ENCODE results near the gene GMDS.

The GMDS gene

DNA sequence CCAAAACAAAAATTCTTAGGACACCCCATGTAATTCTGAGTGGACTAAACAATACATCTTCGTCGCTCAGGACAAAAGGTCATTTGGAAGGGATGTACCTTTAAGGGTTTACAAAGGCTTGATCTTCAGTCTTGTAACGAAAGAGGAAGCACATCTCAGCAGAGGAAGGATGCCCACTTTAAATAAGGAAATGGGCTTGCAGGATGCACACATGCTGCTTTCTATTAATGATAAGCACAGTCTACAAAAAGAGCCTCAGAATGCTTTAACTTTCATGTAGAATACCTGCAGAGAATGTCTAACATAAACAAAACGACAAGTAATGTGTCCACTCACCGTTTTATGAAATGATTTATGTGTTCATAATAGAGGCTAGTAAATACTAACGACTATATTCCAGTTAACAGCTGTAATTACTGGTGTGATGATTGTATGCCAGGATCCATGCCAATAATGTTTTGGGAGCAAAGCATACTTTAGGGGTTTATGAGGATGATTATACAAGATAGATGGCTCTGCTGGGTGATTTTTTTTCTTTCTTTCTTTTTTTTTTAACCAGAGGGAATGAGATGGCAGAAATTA, 216.9 kb downstream of the GMDS start:
- no peaks in the 10 kb centered on the region for H3K9me3 ChIP-seq (ENCODE audit: control insufficient read depth in 2 of 2, low read length in 2 of 2)
- no peak overlapping the region for H3K27ac ChIP-seq (ENCODE audit: low read depth in 2 of 2, low read length in 2 of 2)
- H3K4me1 ChIP-seq (ENCODE audit: control insufficient read depth in 2 of 2, insufficient read depth in 2 of 2, low read length in 2 of 2) = peaks cover 0 to 7% of the 10 kb centered on the region in 2 donors
- no peaks in the 10 kb centered on the region for H3K27me3 ChIP-seq (ENCODE audit: control insufficient read depth in 2 of 2, insufficient read depth in 2 of 2, low read length in 2 of 2)
- no peaks in the 10 kb centered on the region for H3K36me3 ChIP-seq (ENCODE audit: control insufficient read depth in 2 of 2, insufficient read depth in 2 of 2, low read length in 2 of 2)
- H3K4me3 ChIP-seq (ENCODE audit: low read length in 2 of 2) = no peak overlapping the region
- no peak overlapping the region for H3K9ac ChIP-seq (ENCODE audit: low read depth in 1 of 2, low read length in 2 of 2)

DNA sequence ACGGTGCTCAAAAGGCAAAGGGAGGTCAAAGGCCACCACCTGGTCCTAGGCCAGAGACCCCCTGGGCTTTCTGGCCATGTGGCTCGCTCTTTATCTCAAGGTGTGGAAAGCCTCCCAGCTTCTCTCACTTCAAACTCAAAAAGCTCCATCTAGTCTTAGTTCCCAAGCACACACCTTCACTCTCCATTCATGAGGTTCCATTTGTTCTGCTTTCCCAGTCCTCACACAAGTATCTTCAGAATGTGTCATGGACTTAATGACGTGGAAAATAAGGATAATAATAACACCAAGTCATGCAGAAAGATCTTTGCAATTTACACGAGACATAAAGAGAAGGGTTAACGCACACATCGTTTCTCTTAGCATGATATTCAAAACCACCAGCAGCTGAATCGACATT, 219.3 kb downstream of the GMDS start:
- Histone ChIP-seq H3K4me3 (ENCODE audit: low read length in 2 of 2) (no peak overlapping the region), H3K9me3 (ENCODE audit: control insufficient read depth in 2 of 2, low read length in 2 of 2) (no peaks in the 10 kb centered on the region)

DNA sequence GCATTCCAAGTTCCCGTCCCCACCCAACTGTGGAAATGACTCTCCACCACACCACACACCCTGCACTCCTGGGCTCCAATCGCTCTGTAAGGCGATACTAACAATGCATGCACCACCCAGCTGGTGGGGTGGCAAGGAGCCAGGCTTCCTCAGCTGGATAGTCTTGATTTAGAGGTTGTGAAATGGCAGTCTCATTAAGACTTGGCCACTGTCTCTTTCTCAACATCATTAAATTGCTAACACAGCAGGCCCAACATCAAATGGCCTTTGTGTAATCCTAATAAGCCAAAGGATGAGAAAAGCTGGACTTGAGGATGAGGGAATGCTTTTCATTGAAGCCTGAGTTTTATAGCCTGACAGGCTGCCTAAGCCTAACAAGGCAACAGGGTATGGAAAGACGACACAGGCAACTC, 223.7 kb downstream of the GMDS start:
- Histone ChIP-seq H3K4me3 (ENCODE audit: low read length in 2 of 2) (no peak overlapping the region), H3K27ac (ENCODE audit: low read depth in 2 of 2, low read length in 2 of 2) (no peak overlapping the region), H3K4me1 (ENCODE audit: control insufficient read depth in 2 of 2, insufficient read depth in 2 of 2, low read length in 2 of 2) (peaks cover 2 to 4% of the 10 kb centered on the region in 2 donors), H3K36me3 (ENCODE audit: control insufficient read depth in 2 of 2, insufficient read depth in 2 of 2, low read length in 2 of 2) (no peaks in the 10 kb centered on the region), H3K27me3 (ENCODE audit: control insufficient read depth in 2 of 2, insufficient read depth in 2 of 2, low read length in 2 of 2) (no peaks in the 10 kb centered on the region), H3K9me3 (ENCODE audit: control insufficient read depth in 2 of 2, low read length in 2 of 2) (no peaks in the 10 kb centered on the region), H3K9ac (ENCODE audit: low read depth in 1 of 2, low read length in 2 of 2) (no peak overlapping the region)

More for the DNA sequence above, 219.3 kb downstream of the GMDS start:
- no peaks in the 10 kb centered on the region for H3K36me3 ChIP-seq (ENCODE audit: control insufficient read depth in 2 of 2, insufficient read depth in 2 of 2, low read length in 2 of 2)
- no peaks in the 10 kb centered on the region for H3K27me3 ChIP-seq (ENCODE audit: control insufficient read depth in 2 of 2, insufficient read depth in 2 of 2, low read length in 2 of 2)
- H3K9ac ChIP-seq (ENCODE audit: low read depth in 1 of 2, low read length in 2 of 2) = no peak overlapping the region
- no peak overlapping the region for H3K27ac ChIP-seq (ENCODE audit: low read depth in 2 of 2, low read length in 2 of 2)
- peaks cover 2 to 6% of the 10 kb centered on the region in 2 donors for H3K4me1 ChIP-seq (ENCODE audit: control insufficient read depth in 2 of 2, insufficient read depth in 2 of 2, low read length in 2 of 2)

DNA sequence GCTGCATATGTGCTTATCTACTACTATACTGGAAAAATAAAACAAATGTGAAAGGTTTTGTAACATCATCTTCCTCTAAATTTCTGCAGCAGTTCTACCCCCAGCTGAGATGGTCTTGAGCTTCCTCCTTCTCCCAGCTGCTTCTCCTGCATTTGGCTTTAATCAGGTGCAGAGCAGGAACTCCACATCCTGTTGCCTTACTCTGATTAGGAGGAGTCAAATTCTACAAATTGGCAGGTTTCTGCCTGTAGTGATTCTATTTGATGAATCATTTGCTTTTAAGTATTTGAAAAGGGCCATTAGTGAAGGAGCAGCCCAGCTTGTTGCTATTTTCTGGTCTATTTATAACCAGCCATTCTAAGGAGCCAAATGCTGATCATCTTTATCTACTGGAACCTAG, 224.5 kb downstream of the GMDS start:
- H3K9me3 ChIP-seq (ENCODE audit: control insufficient read depth in 2 of 2, low read length in 2 of 2) = no peaks in the 10 kb centered on the region
- H3K9ac ChIP-seq (ENCODE audit: low read depth in 1 of 2, low read length in 2 of 2) = no peak overlapping the region
- H3K4me3 ChIP-seq (ENCODE audit: low read length in 2 of 2) = no peak overlapping the region
- no peaks in the 10 kb centered on the region for H3K36me3 ChIP-seq (ENCODE audit: control insufficient read depth in 2 of 2, insufficient read depth in 2 of 2, low read length in 2 of 2)
- H3K27me3 ChIP-seq (ENCODE audit: control insufficient read depth in 2 of 2, insufficient read depth in 2 of 2, low read length in 2 of 2) = no peaks in the 10 kb centered on the region
- no peak overlapping the region for H3K27ac ChIP-seq (ENCODE audit: low read depth in 2 of 2, low read length in 2 of 2)
- H3K4me1 ChIP-seq (ENCODE audit: control insufficient read depth in 2 of 2, insufficient read depth in 2 of 2, low read length in 2 of 2) = peaks cover 2 to 4% of the 10 kb centered on the region in 2 donors

DNA sequence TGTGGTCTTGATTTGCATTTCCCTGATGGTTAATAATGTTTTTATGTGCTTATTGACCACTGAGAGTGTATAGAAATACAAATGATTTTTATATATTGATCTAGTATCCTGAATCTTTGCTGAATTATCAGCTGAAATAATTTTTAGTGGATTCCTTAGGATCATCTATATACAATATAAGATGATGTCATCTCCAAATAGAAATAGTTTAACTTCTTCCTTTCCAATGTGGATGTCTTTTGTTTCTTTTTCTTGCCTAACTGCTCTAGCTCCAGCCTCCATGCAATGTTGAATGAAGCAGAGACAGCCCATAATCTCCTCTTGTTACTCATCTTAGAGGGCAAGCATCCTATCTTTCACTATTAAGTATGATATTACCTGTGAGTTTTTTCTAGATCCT, 226.4 kb downstream of the GMDS start:
- no peak overlapping the region for H3K9ac ChIP-seq (ENCODE audit: low read depth in 1 of 2, low read length in 2 of 2)
- no peak overlapping the region for H3K4me3 ChIP-seq (ENCODE audit: low read length in 2 of 2)
- peaks cover 2 to 3% of the 10 kb centered on the region in 2 donors for H3K9me3 ChIP-seq (ENCODE audit: control insufficient read depth in 2 of 2, low read length in 2 of 2)
- H3K4me1 ChIP-seq (ENCODE audit: control insufficient read depth in 2 of 2, insufficient read depth in 2 of 2, low read length in 2 of 2) = peaks cover 2 to 4% of the 10 kb centered on the region in 2 donors
- H3K27me3 ChIP-seq (ENCODE audit: control insufficient read depth in 2 of 2, insufficient read depth in 2 of 2, low read length in 2 of 2) = no peaks in the 10 kb centered on the region
- no peak overlapping the region for H3K27ac ChIP-seq (ENCODE audit: low read depth in 2 of 2, low read length in 2 of 2)
- no peaks in the 10 kb centered on the region for H3K36me3 ChIP-seq (ENCODE audit: control insufficient read depth in 2 of 2, insufficient read depth in 2 of 2, low read length in 2 of 2)

DNA sequence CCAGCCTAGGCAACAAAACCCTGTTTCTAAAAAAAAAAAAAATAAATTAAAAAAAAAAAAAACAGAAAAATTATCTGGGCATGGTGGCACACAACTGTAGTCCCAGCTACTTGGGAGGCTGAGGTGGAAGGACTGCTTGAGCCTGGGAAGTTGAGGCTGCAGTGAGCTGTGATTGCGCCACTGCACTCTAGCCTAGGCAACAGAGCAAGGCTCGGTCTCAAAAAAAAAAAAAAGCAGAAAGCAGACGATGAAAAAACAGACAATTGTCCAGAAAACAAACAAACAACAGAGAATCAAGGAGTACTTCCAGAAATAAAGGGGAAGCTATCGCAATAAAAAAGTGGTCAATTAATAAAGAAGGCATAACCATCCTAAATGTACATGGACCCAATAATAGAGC, 229.4 kb downstream of the GMDS start:
- Histone ChIP-seq H3K36me3 (ENCODE audit: control insufficient read depth in 2 of 2, insufficient read depth in 2 of 2, low read length in 2 of 2) (no peaks in the 10 kb centered on the region), H3K9me3 (ENCODE audit: control insufficient read depth in 2 of 2, low read length in 2 of 2) (peaks cover 2 to 3% of the 10 kb centered on the region in 2 donors), H3K4me1 (ENCODE audit: control insufficient read depth in 2 of 2, insufficient read depth in 2 of 2, low read length in 2 of 2) (peaks cover 0 to under 1% of the 10 kb centered on the region in 2 donors), H3K27ac (ENCODE audit: low read depth in 2 of 2, low read length in 2 of 2) (no peak overlapping the region), H3K4me3 (ENCODE audit: low read length in 2 of 2) (no peak overlapping the region), H3K9ac (ENCODE audit: low read depth in 1 of 2, low read length in 2 of 2) (no peak overlapping the region), H3K27me3 (ENCODE audit: control insufficient read depth in 2 of 2, insufficient read depth in 2 of 2, low read length in 2 of 2) (no peaks in the 10 kb centered on the region)

DNA sequence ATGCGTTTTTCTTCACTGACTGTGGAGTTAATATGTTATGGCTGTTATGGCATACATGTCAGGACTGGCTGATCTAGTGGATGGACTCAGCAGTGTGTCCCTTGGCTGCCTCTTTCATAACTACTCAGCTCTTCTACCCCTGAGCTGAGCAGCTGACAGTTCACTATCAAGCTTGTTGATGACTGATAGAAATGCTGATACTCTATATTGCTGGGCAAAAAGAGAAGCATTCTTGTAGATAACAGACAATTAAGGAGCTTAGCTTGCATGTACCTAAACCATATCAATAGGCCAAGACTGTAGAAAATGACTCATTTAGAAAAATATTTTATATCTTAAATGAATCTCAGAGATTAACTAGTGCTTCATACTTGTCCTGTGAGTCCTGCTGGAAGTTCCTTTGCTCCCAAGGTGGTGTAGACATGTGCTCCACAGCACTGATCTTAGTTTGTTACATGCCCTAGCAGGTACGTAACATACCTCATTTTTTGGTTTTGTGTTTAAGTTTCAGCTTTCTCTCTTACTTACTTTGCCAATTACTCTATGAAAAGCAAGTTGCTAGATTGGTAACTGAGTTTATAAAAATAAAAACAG, 236.9 kb downstream of the GMDS start:
- no peaks in the 10 kb centered on the region for H3K36me3 ChIP-seq (ENCODE audit: control insufficient read depth in 2 of 2, insufficient read depth in 2 of 2, low read length in 2 of 2)
- H3K9ac ChIP-seq (ENCODE audit: low read depth in 1 of 2, low read length in 2 of 2) = no peak overlapping the region
- no peaks in the 10 kb centered on the region for H3K9me3 ChIP-seq (ENCODE audit: control insufficient read depth in 2 of 2, low read length in 2 of 2)
- no peak overlapping the region for H3K27ac ChIP-seq (ENCODE audit: low read depth in 2 of 2, low read length in 2 of 2)
- no peaks in the 10 kb centered on the region for H3K4me1 ChIP-seq (ENCODE audit: control insufficient read depth in 2 of 2, insufficient read depth in 2 of 2, low read length in 2 of 2)
- H3K4me3 ChIP-seq (ENCODE audit: low read length in 2 of 2) = no peak overlapping the region
- H3K27me3 ChIP-seq (ENCODE audit: control insufficient read depth in 2 of 2, insufficient read depth in 2 of 2, low read length in 2 of 2) = no peaks in the 10 kb centered on the region

DNA sequence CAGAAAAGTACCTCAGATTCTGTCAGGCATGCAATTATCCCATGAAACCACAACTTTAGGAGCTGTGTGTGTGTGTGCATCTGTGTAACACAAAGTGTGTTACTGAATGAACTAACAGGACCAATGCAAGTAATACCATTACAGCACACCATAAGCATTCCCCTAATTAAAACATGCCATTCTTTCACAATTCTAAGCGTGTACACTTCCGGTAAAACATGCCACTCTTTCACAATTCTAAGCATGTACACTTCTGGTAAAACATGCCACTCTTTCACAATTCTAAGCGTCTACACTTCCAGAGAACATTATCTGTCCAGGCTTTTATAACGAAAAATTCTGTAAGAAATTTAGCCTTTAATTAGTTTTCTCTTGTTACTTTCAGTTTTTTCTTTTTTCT, 238.2 kb downstream of the GMDS start:
- no peak overlapping the region for H3K4me3 ChIP-seq (ENCODE audit: low read length in 2 of 2)
- H3K9me3 ChIP-seq (ENCODE audit: control insufficient read depth in 2 of 2, low read length in 2 of 2) = no peaks in the 10 kb centered on the region
- H3K36me3 ChIP-seq (ENCODE audit: control insufficient read depth in 2 of 2, insufficient read depth in 2 of 2, low read length in 2 of 2) = no peaks in the 10 kb centered on the region
- H3K27me3 ChIP-seq (ENCODE audit: control insufficient read depth in 2 of 2, insufficient read depth in 2 of 2, low read length in 2 of 2) = no peaks in the 10 kb centered on the region
- H3K4me1 ChIP-seq (ENCODE audit: control insufficient read depth in 2 of 2, insufficient read depth in 2 of 2, low read length in 2 of 2) = no peaks in the 10 kb centered on the region
- no peak overlapping the region for H3K27ac ChIP-seq (ENCODE audit: low read depth in 2 of 2, low read length in 2 of 2)
- H3K9ac ChIP-seq (ENCODE audit: low read depth in 1 of 2, low read length in 2 of 2) = no peak overlapping the region

DNA sequence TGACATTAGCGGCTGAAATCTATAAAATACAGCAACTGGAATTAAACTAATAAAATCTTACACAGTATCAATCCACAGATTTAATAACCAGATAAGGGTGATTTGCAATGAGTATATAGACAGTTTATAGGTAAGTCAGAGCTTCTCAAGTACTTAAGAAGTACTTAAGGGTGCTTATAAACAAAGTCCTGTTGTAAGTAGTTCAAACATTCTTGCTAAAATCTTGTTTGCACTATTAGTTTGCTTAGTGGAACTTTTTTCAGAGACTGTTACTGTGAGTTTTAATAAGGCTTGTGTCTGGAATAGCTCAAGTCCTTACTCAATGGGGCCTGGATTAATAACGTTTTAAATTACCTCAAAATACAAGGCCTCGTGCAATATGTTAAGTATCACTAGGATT, 240.5 kb downstream of the GMDS start:
- Histone ChIP-seq H3K27ac (ENCODE audit: low read depth in 2 of 2, low read length in 2 of 2) (no peak overlapping the region), H3K36me3 (ENCODE audit: control insufficient read depth in 2 of 2, insufficient read depth in 2 of 2, low read length in 2 of 2) (no peaks in the 10 kb centered on the region), H3K27me3 (ENCODE audit: control insufficient read depth in 2 of 2, insufficient read depth in 2 of 2, low read length in 2 of 2) (no peaks in the 10 kb centered on the region), H3K4me1 (ENCODE audit: control insufficient read depth in 2 of 2, insufficient read depth in 2 of 2, low read length in 2 of 2) (no peaks in the 10 kb centered on the region), H3K9me3 (ENCODE audit: control insufficient read depth in 2 of 2, low read length in 2 of 2) (no peaks in the 10 kb centered on the region), H3K9ac (ENCODE audit: low read depth in 1 of 2, low read length in 2 of 2) (no peak overlapping the region), H3K4me3 (ENCODE audit: low read length in 2 of 2) (no peak overlapping the region)

DNA sequence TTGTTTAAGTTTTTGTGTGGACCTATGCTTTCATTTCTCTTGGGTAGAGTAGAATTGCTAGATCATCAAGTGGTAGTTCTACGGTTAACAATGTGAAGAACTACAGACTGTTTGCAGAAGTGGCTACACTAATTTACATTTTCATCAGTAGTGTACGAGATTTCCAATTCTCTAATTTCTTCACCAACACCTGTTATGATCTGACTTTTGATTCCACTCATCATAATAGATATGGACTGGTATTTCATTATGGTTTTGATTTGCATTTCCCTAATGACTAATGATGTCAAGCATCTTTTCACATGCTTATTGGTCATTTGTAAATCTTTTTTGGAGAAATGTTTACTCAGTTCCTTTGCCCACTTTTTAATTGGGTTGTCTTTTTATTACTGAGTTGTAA, 244.4 kb downstream of the GMDS start:
- no peaks in the 10 kb centered on the region for H3K9me3 ChIP-seq (ENCODE audit: control insufficient read depth in 2 of 2, low read length in 2 of 2)
- H3K27me3 ChIP-seq (ENCODE audit: control insufficient read depth in 2 of 2, insufficient read depth in 2 of 2, low read length in 2 of 2) = no peaks in the 10 kb centered on the region
- no peaks in the 10 kb centered on the region for H3K4me1 ChIP-seq (ENCODE audit: control insufficient read depth in 2 of 2, insufficient read depth in 2 of 2, low read length in 2 of 2)
- H3K9ac ChIP-seq (ENCODE audit: low read depth in 1 of 2, low read length in 2 of 2) = no peak overlapping the region
- H3K4me3 ChIP-seq (ENCODE audit: low read length in 2 of 2) = no peak overlapping the region
- H3K27ac ChIP-seq (ENCODE audit: low read depth in 2 of 2, low read length in 2 of 2) = no peak overlapping the region
- no peaks in the 10 kb centered on the region for H3K36me3 ChIP-seq (ENCODE audit: control insufficient read depth in 2 of 2, insufficient read depth in 2 of 2, low read length in 2 of 2)
